Astrocyte (in vitro differentiated cells and primary cell): ENCODE measurements around the gene GTF3C1.

Experiments
- CTCF ChIP-seq: IDR thresholded peaks from 2 replicates; pipeline ENCODE4 v1.5.1; 2011; ENCODE audit warnings: low read depth, mild to moderate bottlenecking, inconsistent platforms, low read length, moderate library complexity; ENCODE audit not compliant: insufficient read depth
- EZH2 ChIP-seq: IDR thresholded peaks from 2 replicates; pipeline ENCODE4 v1.6.1; 2012; ENCODE audit warnings: mild to moderate bottlenecking, low read length, inconsistent platforms; ENCODE audit not compliant: insufficient read depth

GRCh38 chr16:27491894-27492587 lies 57.7 kb downstream of the GTF3C1 start:
- TF ChIP-seq CTCF (no peak), EZH2 (no peak)
